ENCODE data around the gene CMIP. TPM values are rescaled to one million over a fixed set of nuclear protein-coding genes. Genes with fewer than 3 reads are reported as not detected.

The CMIP gene
- total RNA-seq, 2 experiments from 2014 or later: 26.3 to 29.1 TPM

DNA sequence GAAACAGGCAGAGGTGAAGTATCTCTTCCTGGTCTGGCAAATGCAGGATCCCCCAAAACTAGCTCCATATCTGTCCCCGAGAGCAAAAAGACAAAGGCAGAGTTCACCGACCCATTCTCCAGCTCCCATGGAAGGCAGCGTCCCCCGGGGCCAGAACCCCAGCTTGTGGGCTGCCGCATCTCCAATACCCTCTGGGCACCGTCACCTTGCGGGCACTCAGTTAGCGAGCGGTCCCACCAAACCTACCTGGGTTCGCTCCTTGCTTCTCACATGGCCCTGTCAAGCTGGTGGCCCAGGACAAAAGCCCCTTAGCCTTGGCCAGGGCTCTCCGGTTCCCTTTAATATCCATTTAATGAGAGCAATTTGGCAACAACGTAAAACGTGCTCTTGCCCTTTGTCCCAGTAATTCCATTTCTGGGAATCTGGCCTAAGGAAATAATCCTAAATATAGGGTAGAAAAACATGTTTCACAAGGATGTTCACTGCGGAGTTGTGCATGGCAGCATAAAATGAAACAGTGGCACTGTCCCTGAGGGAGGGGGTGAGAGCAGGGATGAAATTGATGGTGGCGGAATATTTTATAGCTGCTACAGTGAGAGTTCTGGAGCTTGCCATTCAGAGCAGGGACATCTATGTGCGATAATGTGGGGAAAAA is 157.1 kb downstream of the CMIP start:
- POLR2A ChIA-PET: no interaction called here
- CTCF ChIA-PET: no interaction called here

GRCh38 chr16:81602256-81602776 is 157.7 kb downstream of the CMIP start:
- ChIA-PET POLR2A (no interaction called here), CTCF (interaction anchor here (1.1 kb wide), 1 partner anchor 14 kb away, joined by 3 read pairs; no protein-coding TSS in a partner anchor)

GRCh38 chr16:81602792-81603191 is 158.2 kb downstream of the CMIP start:
- ChIA-PET CTCF (interaction anchor here (1.1 kb wide), 1 partner anchor 14 kb away, joined by 3 read pairs; no protein-coding TSS in a partner anchor), POLR2A (no interaction called here)

DNA sequence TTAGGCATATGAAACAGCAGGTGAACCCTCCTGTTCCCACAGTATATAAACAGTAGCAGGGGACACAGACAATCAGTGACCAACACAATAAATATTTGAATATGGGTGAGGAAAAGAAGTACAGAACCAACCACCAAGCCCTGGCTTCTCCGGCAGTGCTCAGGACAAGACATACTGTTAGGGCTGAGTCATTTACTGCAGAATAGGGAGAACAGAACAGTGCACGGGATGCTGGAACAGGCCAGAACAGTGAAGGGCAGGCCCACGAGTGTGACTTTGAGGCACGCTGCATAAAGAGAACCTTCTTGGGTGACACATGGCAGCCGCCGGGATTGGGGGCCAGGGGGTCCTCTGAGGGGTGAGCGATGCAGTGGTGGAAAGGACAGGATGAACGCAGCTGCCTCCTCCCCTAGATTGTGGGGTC is 160.4 kb downstream of the CMIP start:
- ChIA-PET POLR2A (no interaction called here), CTCF (interaction anchor here (0.7 kb wide), 1 partner anchor 522 kb away, joined by 3 read pairs; no protein-coding TSS in a partner anchor)

DNA sequence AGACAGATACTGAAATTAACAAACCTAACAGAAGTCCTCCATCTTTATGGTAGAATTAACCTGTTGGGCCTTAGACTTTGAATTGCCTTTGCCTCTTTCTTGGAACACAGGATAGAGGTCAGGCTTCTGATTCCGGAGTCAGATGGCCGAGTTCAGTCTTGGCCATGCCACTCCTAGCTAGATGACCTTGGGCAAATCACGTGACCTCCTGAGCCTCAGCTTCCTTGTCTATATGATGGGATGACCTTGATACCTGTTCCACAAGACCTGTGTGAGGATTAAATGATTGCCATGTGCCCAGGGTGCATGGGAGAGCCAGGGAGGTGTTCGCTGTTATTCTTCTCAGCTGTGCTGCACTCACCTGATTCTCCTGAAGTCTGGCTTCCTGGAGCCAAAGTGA is 161.4 kb downstream of the CMIP start:
- CTCF ChIA-PET: no interaction called here
- POLR2A ChIA-PET: no interaction called here

- CTCF ChIA-PET: no interaction called here
- POLR2A ChIA-PET: no interaction called here
These were observed 162.4 kb downstream of the CMIP start for GRCh38 chr16:81607006-81607405.

- ChIA-PET CTCF (interaction anchor here (0.7 kb wide), 1 partner anchor 18 kb away, joined by 3 read pairs; no protein-coding TSS in a partner anchor), POLR2A (no interaction called here)
These were observed 163.4 kb downstream of the CMIP start for GRCh38 chr16:81607805-81608522.

DNA sequence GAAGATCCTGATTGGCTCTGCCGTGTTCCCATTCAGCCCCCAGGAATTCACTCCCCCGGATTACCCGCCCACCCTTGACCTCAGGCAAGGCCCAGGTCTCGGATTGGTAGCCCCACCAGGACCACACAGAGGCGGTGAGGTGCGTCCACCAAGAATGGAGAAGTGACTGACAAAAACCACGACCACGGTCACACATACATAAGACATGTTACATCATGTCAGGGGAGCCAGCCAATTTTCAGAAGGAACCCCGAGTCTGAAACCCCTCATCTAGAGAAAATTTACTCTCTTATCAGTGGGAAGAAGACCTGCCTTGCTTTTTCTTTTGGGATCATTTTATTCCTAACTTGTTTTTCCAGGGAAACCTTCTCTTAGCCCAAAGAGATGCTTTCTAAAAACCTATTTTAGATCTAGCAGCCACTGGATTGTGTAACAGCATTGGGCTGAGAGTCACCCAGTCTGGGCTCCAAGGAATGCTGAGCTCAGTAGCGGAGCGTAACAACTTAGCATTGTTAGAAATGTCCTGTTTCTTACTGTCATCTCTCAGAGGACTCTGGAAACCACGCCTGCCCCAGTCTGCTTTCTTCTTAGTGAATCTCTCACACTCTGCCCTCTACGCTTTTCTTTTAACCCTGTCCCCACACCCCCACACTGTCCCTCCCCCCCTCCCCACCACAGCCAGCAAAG is 164.1 kb downstream of the CMIP start:
- CTCF ChIA-PET: interaction anchor here (0.7 kb wide), 1 partner anchor 17 kb away, joined by 3 read pairs; no protein-coding TSS in a partner anchor
- POLR2A ChIA-PET: no interaction called here

DNA sequence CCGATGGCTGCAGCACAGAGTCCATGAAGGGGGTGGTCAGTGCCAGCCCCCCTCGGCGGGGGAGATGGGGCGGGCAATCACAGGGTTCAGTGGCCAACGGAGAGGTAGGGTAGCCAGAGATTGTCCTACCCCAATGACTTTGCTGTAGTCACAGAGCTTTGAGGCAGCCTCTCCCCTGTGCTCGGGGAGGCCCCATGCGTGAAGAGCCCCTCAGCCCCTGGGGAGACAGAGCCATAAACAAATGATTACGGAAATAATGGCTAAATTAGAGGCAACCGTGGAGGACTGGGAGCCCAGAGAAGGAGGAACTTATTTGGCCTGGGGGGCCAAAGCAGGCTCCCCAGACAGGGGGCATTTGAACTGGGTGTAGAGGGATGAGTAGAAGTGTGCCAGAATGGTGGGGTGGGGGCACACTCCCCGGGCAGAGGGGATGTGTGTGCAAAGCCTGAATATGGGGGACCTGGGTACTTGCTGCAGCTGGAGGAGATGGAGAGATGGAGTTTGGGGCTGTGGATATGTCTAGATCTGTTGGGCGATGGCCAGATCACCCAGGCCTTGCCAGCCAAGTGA is 164.8 kb downstream of the CMIP start:
- ChIA-PET CTCF (no interaction called here), POLR2A (no interaction called here)

DNA sequence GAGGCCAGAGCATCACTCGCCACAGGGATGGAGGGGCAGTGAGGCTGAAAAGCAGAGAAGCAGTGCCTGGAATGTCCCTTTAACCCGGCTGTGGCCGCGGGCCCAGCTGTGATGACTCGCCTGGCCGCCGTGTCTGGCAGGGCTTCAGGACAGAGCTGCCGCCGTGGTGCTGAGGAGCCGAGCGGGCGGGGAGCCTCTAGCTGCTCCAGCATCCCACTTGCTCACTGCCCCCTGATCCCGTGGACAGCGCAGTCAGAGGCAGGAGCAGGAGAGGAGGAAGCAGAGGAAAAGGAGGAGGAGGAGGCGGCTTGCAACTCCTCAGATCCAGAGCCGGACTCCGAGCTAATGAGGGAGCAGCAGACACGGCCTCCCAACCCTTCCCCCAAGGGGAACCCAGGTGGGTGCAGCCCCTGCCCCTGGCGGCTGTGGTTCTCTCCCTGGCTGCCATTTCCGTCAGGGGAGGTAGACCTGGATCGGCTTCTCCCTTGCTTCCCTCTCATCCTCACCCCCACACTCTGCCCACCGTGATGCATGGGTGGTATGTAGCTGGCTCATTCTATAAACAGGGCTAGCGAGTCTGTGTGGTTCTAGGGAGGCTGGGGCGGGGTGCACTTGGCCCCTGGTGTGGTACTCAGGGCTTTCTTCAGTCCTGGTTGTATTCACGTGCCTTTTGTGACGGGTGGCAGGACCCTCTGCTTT is 165.7 kb downstream of the CMIP start:
- ChIA-PET POLR2A (no interaction called here), CTCF (interaction anchor here (0.7 kb wide), 1 partner anchor 548 kb away, joined by 3 read pairs; no protein-coding TSS in a partner anchor)

DNA sequence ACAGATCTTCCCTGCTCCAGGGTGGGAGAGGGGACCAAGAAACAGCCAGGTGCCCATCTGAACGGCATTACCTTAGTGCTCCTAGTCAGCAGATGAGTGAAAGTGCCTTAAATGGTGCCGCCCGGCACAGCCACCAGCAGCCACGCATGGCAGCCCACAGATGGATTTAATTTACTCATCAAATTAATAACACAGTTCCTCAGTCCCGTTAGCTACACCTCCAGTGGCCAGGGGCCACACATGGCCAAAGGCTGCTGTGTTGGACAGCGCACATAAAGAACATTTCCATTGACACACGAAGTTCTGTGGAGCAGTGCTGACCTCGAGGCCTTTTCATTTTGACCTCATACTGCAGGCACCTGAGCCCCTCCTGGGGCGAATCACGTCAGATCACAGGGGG is 166.3 kb downstream of the CMIP start:
- ChIA-PET POLR2A (no interaction called here), CTCF (interaction anchor here (1.2 kb wide), 1 partner anchor 11 kb away, joined by 3 read pairs; no protein-coding TSS in a partner anchor)

DNA sequence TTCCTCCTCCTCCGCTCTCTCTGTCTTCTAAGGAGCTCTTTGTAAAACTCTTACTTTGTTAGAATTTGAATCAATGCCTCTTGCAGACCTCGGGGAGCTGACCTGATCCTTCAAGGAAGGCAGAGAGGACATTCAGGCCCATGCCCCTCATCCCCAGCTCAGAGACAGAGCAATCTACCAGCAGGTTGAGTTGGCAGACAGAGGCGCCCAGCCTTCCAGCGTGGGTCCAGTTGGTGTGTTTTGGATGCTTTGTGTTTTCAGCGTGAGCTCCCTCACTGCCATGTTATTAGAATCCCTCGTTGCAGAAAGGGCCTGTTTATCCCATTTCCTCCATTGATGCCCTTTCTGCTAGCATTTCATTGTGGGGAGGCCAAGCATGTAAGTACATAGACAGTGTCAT is 167.1 kb downstream of the CMIP start:
- CTCF ChIA-PET: interaction anchor here (1.2 kb wide), 1 partner anchor 10 kb away, joined by 3 read pairs; no protein-coding TSS in a partner anchor
- POLR2A ChIA-PET: no interaction called here

GRCh38 chr16:81612351-81613163 is 167.9 kb downstream of the CMIP start:
- POLR2A ChIA-PET: no interaction called here
- CTCF ChIA-PET: interaction anchor here (1.2 kb wide), 1 partner anchor 10 kb away, joined by 3 read pairs; no protein-coding TSS in a partner anchor

DNA sequence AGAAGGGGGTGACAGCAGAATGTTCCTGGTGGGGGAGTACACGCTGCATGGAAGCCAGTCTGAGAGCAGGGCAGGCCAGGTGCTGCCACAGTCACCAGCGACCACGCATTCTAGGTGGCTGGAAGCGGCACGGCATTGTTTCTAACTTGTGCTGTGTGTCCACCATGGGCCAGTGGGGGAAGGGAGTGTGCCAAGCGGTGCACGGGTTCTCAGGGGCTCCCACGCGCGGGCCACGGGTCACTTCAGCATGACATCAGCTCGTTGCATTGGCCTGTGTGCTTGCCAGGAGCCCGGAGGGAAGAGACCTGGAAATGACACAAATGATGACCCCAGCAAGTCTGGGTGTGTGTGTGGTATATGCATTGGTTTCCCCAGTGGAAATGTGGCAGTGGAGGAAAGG is 169.6 kb downstream of the CMIP start:
- ChIA-PET POLR2A (no interaction called here), CTCF (no interaction called here)

GRCh38 chr16:81614654-81615359 is 170.2 kb downstream of the CMIP start:
- CTCF ChIA-PET: no interaction called here
- POLR2A ChIA-PET: no interaction called here

GRCh38 chr16:81615411-81615810 is 170.8 kb downstream of the CMIP start:
- ChIA-PET POLR2A (interaction anchor here (0.6 to 1.0 kb wide), 3 partner anchors 22 to 179 kb away, joined by 3 to 6 read pairs (median 4); no protein-coding TSS in a partner anchor), CTCF (interaction anchor here (1.0 kb wide), 1 partner anchor 103 kb away, joined by 3 read pairs; no protein-coding TSS in a partner anchor)

GRCh38 chr16:81615833-81616232 is 171.2 kb downstream of the CMIP start:
- POLR2A ChIA-PET: interaction anchor here (0.6 to 1.4 kb wide), 5 partner anchors 20 to 180 kb away, joined by 3 to 7 read pairs (median 4); no protein-coding TSS in a partner anchor
- CTCF ChIA-PET: interaction anchor here (0.7 to 1.8 kb wide), 5 partner anchors 13 to 163 kb away, joined by 3 to 8 read pairs (median 3); no protein-coding TSS in a partner anchor
